ENCODE results near the gene DCAF15. TPM values are rescaled to one million over a fixed set of nuclear protein-coding genes. Genes with fewer than 3 reads are reported as not detected.
A peak's percentile ranks its signal among the peaks of the same experiment; 100 is the strongest.

Gene DCAF15
- total RNA-seq, 1 donor from 2014 or later, result 18.2 TPM

DNA sequence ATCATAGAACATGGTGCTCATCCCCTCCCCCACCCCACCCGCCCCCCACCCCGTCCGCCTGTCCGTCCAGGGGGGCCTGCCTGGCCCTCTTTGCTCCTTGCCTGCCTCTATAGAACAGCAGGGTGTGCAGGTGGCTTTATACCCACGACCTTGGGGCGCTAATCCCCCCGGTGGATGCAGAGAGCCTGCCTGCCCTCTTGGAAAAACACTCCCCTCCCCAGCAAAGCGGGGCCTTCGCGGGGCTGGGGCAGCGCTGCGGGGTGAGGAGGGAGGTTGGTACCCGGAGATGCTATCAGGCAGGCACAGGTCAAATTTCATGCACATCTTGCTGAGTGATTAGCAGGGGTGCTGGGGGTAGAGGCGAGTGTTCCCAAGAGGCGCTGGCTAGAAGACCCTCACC, 31.9 kb downstream of the DCAF15 start:
- ATAC-seq (no peak), DNase-seq (no peak)
- intact Hi-C loops (cut with micrococcal nuclease), result no loop called here

DNA sequence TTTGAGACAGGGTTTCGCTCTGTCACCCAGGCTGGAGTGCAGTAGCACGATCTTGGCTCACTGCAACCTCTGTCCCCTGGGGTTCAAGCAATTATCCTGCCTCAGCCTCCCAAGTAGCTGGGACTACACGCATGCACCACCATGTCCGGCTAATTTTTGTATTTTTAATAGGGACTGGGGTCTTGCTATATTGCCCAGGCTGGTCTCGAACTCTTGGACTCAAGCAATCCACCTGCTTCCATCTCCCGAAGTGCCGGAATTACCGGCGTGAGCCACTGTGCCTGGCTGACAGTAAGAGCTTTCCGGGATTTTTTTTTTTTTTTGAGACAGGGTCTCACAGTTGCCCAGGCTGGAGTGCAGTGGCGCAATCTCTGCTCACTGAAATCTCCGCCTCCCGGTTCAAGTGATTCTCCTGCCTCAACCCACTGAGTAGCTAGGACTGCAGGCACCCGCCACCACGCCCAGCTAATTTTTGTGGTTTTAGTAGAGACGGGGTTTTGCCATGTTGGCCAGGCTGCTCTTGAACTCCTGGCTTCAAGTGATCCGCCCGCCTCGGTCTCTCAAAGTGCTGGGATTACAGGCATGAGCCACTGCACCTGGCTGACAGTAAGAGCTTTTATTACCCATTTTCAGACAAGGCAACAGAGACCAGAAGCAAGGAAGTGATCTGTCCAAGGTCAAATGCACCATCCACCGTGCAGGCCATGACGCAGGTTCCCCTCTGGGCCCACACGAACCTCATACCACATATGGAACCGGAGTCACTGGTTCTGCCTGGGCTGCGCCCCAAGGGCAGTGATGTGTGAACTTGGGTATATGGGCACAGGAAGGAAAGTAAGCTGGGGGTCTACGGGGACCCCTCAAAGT, 32.8 kb downstream of the DCAF15 start:
- DNase-seq (no peak), ATAC-seq (no peak)
- intact Hi-C loops (cut with micrococcal nuclease), result no loop called here

DNA sequence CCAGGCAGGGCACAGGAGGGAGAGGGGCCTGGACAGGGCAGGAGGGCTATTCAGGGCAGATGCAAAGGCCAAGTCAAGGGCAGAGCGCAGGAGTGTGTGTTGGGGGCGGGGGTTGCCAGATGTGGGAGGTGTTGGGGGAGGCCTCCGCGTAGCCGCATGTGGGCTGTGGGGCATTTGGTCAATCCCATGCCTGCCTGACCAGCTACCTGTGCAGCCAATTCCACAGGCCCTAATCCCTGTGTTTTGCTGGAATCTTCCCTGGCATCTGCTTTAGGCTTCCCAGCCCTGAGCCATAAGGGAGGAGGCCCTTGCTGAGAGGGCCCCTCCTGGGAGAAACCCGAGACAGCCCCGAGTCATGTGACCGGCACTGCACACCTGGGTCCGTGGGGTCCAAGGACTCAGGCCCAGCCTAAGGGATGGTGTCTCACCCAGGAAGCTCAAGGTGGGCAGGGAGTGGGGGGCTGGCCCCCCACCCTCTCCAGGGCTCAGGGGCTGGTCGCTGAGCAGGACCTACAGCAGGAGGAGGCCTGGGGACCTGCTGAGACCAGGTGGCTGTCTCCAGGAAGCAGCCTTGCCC, 33.5 kb downstream of the DCAF15 start:
- ATAC-seq (no peak), DNase-seq (no peak)
- intact Hi-C loops (cut with micrococcal nuclease), result no loop called here

DNA sequence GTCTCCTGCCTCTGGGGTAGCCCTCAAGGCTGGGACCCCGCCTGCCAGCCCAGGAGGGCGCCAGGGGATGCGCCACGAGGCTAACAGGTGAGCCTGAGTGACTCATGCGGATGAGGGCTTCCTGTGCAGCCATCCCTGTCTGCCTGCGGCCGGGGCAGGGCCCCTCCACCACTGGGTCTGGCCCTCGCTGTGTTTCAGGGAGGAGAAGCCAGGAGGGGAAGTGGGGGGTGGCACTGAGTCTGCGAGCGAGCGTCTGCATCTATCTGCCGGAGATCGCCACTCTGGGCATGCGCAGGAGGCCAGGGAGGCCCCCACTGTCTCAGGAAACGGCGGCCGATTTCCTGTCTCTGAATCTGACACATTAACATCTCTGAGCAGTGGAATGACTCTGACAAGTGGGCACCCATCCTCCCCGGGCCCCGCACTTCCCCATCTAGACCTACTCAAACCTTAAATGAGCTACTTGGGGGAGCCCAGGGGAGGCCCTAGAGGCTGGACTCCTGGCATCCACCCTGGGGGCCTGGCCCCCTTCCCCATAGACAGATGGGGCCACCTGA, 34.1 kb downstream of the DCAF15 start:
- ATAC-seq, result peak; percentile 61
- peak; percentile 92 for DNase-seq
- intact Hi-C loops (cut with micrococcal nuclease), result no loop called here

DNA sequence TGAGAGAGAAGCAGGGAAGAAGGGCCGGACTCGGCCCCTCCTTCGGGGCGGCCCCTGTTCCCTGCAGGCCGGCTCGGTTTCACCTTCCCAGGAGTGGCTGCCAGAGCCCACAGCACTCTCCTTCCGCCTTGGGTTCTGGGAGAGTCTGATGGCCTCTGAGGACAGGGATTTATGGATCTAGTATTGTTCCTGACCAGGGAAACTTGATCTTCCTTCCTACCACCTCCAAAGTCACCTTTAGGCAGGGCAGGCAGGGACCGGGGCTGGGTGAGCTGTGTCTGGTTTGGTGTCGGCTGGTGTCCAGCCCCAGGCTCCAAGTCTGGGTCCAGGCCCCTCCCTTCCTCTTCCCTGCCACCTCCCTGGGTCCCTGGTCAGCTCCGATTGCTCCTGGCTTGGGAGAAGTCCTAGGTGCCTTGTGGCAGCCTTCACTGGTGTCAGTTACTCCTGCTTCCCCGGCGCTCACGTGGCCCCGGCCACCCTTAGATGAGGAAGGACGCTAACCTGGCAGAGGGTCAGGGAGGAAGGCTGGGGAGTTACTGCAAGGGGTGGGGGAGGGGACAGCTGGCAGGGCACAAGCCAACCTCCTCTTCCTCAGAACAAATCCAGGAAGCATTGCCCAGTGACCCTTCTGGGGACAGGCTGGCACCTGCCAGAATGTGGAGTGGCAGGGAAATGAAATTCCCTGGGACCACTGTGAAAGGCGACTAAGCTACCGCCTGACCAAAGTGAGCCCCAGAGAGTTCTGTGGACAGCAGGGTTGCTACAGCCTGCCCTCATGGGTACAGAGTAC, 35.0 kb downstream of the DCAF15 start:
- intact Hi-C loops (cut with micrococcal nuclease), result no loop called here
- peak; percentile 77 for ATAC-seq
- DNase-seq, result peak; percentile 76

DNA sequence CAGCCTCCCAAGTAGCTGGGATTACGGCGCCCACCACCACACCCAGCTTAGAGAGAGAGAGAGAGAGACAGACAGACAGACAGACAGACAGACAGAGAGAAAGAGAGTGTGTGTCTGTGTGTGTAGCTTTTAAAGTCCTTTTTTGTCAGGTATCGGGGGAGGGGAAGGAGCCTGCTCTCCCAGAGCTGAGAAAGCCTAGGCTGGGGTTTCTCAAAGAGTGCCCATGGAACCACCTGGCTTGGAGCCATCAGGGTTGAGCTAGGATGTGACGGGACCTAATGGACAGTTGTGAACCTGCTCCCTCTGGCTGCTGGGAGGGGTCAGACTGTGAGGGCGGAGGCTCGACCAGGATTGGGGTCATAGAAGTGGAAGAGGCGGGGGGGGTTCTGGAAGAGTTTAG, 37.2 kb downstream of the DCAF15 start:
- ATAC-seq (no peak), DNase-seq (no peak)
- intact Hi-C loops (cut with micrococcal nuclease), result no loop called here

DNA sequence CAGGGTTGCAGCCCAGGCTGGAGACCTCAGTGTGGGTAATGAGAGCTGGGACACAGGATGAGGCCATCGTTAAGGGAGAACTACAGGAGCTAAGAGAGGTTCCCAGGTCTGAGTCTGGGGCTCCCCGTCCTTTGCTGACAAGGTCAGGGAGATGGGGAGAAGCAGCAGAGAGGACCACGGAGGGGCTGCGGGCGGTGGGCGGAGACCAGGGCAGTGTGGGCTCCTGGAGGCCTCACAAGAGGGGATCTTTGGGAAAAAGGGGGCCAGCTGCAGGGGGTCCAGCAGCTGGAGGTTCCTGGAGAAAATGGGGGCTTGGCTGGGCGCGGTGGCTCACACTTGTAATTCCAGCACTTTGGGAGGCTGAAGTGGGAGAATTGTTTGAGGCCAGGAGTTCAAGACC, 37.8 kb downstream of the DCAF15 start:
- no peak for ATAC-seq
- no peak for DNase-seq
- intact Hi-C loops (cut with micrococcal nuclease), result no loop called here

DNA sequence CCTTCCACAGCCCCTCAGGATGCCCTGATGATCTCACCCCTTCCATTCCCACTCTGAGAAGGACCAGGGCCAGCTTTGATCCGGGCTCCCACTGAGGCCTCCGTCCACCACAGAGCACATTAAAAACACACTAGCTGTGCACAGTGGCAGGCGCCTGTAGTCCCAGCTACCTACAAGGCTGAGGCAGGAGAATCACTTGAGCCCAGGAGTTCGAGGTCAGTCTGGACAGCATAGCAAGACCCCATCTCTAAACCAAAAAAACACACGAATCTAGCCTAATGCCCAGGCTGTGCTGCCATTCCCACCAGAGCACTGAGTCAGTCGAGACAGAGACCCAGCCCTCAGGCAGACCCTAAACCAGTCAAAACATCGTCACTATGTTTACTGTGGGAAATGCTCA, 39.7 kb downstream of the DCAF15 start:
- no peak for ATAC-seq
- intact Hi-C loops (cut with micrococcal nuclease), result no loop called here
- no peak for DNase-seq

DNA sequence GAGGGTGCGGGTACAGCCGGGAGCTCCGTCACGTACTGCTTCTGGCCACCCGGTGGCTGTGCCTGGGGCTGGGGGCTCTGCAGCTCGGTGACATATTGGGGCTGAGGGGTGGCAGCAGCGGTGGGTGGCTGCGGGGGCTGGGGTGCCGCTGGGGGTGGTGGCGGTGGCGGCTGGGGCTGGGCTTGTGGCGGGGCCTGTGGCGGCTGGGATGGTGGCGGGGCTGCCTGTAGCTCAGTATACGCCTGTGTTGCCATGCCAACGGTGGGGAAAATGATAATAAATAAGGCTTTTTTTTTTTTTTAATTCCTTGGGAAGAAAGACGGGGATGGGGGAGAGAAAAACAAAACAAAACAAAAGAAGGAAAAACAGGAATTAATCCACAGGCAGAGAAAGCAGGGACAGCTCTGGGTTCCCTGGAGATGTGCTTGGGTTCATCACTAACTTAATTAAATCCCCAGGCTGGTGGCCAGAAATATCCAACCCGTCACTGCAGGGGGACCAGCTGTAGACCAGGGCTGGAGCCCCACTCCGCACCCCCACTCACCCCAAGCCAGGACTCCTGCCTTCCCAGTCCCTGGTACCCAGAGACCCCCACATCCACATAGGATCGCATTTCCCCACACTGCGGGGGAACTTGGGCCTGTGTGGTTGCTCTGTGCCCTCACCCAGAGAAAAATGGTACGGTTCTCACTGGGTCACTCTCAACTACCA, 41.4 kb downstream of the DCAF15 start:
- intact Hi-C loops (cut with micrococcal nuclease), result no loop called here
- ATAC-seq, result no peak
- DNase-seq, result no peak

DNA sequence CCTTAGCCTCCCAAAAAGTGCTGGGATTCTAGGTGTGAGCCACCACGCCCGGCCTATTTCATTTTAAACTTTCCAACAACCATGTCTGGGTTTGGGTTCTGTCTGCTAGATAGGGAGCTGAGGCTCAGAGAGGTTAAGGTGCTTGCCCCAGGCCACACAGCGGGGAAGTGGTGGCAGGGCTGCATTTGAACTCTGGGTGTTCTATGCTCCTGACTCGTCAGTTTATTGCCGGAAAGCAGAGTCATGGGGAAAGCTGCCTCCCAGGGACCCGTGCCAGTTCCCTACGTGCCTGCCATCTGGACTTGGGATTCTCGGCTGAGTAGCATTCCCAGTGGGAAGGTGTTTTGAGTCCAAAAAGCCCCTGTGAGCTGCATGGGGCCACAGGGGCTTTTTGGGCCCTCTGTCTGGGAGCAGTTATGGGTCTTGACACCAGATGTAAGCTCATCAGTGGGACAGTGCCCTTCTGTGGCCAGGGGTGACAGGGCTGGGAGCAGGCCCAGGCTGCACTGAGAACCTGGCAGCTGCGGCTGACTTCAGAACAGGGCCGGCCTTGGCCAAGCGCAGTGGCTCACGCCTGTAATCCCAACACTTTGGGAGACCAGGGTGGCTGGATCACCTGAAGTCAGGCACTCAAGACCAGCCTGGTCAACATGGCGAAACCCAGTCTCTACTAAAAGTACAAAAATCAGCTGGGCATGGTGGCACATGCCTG, 42.9 kb downstream of the DCAF15 start:
- intact Hi-C loops (cut with micrococcal nuclease), result no loop called here
- DNase-seq, result peak; percentile 71
- ATAC-seq, result peak; percentile 88

DNA sequence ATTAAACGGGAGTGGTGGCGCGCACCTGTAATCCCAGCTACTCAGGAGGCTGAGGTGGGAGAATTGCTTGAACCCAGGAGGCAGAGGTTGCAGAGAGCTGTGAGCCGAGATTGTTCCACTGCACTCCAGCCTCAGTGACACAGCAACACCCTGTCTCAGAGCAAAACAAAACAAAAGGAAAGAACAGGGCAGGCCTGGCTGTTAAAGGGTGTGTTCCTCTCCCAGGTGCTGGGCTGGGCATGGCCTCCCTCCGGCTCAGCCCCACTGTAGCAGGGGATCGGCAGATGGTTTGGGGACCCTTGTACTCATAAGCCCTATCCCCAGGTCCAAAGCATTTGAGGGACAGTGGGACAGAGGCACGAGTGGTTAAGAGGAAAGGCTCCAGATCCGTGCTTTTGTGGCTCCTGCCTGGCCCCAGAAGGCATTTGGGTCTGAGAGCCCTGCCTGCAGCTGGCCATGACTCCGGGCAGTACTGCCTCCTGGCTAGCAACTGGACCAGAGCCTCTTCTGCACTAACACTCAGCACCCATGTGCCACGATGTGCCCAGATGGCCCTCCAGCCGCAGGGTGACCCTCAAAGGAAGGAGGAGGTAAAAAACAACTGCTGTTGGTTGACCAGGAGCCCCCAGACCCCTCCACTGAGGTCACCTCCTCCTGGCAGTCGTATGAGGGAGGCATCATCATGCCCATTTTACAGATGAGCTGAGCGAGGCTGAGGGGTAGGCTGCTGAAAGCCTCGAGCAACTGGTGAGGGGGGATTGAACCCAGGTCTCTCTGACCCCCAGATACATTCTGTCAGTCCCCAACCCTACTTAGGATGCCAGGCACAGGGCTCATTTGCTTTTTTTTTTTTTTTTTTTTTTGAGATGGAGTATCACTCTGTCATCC, 43.8 kb downstream of the DCAF15 start:
- no peak for ATAC-seq
- intact Hi-C loops (cut with micrococcal nuclease), result loop anchor here (2.0 kb wide), 1 partner anchor 43 kb away; the partner anchor contains the start of gene DCAF15
- peak; percentile 10 for DNase-seq

DNA sequence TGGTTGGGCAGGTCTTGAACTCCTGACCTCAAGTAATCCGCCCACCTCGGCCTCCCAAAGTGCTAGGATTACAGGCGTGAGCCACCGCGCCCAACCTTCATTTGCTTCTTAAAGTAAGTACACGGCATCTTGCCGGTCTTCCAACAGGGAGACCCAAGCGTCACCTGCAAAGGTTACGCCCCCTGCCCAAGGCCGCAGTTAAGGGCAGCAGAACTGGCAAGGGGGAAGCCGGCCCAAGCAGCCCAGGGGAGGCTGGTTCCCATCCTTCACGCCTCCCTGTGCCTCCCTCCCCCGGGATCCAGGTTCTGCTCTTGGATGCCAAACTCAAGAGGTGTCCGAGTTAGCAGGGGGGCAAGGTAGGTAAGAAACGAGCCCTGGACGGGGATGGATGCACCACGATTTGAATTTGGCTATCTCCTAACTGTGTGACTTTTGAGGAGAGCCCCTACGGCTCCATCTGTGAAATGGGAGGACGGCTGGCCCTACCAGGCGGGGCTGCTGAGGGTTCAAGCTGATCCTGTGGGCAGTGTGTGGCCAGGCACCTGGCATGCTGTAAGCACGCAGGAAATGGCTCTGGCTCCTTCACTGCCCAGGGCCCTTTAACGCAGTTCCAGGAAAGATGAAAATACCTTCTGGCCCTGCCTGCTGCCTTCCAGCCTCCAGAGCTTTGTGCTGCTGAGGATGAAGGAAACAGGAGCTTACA, 44.8 kb downstream of the DCAF15 start:
- intact Hi-C loops (cut with micrococcal nuclease), result loop anchor here (2.0 kb wide), 1 partner anchor 44 kb away; the partner anchor contains the start of gene DCAF15
- DNase-seq (peak; percentile 13), ATAC-seq (no peak)

DNA sequence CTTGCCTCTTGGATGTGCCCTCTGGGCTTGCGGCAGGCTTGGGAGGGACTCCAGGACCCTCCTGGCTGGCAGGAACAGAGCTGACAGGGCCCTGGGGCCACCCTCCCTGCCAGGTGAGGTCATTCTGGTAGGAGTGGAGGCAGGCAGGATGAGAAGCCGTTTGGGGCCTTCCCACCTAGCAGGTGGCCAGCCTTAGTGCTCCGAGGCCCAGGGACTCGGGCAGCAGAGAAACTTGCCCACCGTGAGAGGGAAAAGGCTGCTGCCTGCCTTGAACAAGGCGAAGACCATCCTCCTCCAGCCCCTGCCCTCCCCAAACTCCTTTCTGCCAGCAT, 45.3 kb downstream of the DCAF15 start:
- intact Hi-C loops (cut with micrococcal nuclease), result loop anchor here (2.0 kb wide), 1 partner anchor 45 kb away; the partner anchor contains the start of gene DCAF15
- DNase-seq (no peak), ATAC-seq (no peak)

DNA sequence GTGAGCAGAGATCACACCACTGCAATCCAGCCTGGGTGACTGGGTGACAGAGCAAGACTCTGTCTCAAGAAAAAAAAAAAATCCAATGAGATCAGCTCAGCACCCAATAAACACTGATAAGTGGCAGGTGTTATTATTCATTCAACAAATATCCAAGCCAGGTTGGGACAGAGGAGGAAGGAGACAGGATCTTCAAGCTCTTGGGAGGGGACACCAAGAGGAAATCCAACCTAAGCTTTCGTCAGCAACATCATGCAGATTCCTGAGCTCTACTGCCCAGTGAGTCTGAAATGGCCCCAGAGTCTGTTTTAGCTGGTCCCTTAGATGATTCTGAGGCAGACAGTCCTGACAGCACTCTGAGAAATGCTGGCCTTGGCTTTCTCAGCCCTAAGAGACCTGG, 46.1 kb downstream of the DCAF15 start:
- intact Hi-C loops (cut with micrococcal nuclease), result no loop called here
- ATAC-seq (no peak), DNase-seq (no peak)

DNA sequence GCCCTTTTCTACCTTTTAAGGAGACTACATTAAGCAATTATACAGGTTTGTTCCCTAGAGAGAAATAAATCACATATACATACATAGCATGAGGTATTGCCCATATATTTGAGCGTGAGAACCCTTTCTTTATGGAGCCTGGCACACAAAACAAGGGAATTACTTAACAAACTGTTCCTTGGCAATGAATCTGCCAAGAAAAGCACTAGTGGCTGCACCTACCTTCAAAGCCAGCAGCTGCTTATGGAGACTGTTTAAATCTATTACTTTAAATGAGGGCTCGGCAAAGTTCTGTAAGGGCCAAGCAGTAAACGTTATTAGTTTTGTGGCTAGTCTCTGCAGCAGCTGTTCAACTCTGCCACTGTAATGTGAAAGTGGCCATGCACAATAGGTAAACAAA, 46.8 kb downstream of the DCAF15 start:
- DNase-seq (no peak), ATAC-seq (no peak)
- intact Hi-C loops (cut with micrococcal nuclease), result no loop called here

DNA sequence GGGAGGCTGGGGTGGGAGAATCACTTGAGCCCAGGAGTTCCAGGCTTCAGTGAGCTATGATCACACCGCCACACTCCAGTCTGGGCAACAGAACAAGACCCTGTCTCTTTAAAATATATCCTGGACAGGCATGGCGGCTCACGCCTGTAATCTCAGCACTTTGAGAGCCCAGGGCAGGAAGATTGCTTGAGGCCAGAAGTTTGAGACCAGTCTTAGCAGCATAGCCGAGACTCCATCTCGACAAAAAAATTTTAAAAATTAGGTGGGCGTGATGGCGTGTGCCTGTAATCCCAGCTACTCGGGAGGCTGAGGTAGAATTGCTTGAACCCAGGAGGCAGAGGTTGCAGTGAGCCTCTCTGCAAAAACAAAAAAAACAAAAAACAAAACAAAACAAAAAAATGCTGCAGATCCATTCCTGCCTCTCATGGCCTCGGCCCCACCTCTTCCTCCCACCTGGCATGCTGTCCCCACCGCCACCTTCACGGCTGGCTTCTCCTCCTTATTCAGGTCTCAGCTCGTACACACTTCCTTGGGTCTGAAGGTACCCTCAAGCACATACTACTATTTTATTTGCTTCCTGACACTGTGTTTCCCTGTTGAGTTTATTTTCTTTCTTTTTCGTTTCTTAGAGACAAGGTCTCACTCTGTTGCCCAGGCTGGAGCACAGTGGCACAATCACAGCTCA, 48.5 kb downstream of the DCAF15 start:
- ATAC-seq, result no peak
- intact Hi-C loops (cut with micrococcal nuclease), result no loop called here
- DNase-seq, result peak; percentile 5
